ENCODE data around the gene SCP2D1. TPM values are rescaled to one million over a fixed set of nuclear protein-coding genes. Genes with fewer than 3 reads are reported as not detected.

Gene SCP2D1
- total RNA-seq, 4 donors from 2014 or later: not detected

GRCh38 chr20:18835466-18836256 lies 22.1 kb downstream of the SCP2D1 start:
- no peak overlapping the region for H3K27ac ChIP-seq
- no peak overlapping the region for H3K4me3 ChIP-seq
- H3K4me1 ChIP-seq: peaks cover 0 to 11% (median 0%) of the 10 kb centered on the region in 3 donors
- no peaks in the 10 kb centered on the region for H3K27me3 ChIP-seq
- WGBS, 2 donors (ENCODE audit: low coverage in 1 of 2): 85 to 93% methylated on average over 3 of the region's 3 CpGs
- no peaks in the 10 kb centered on the region for H3K36me3 ChIP-seq
- ATAC-seq: no peak
- no peaks in the 10 kb centered on the region for H3K9me3 ChIP-seq
- TF ChIP-seq POLR2AphosphoS5 (IDR thresholded peaks at IDR 0.05) (no peak), CTCF (IDR thresholded peaks at IDR 0.05) (no peak), EP300 (IDR thresholded peaks at IDR 0.05) (no peak), POLR2A (IDR thresholded peaks at IDR 0.05) (no peak)

- ATAC-seq: no peak
- WGBS, 2 donors (ENCODE audit: low coverage in 1 of 2): 49 to 59% methylated on average over 3 of the region's 3 CpGs
- H3K9me3 ChIP-seq: no peaks in the 10 kb centered on the region
- H3K36me3 ChIP-seq: no peaks in the 10 kb centered on the region
- no peaks in the 10 kb centered on the region for H3K4me1 ChIP-seq
- no peaks in the 10 kb centered on the region for H3K27me3 ChIP-seq
- no peak overlapping the region for H3K27ac ChIP-seq
- TF ChIP-seq POLR2A (IDR thresholded peaks at IDR 0.05) (no peak), EP300 (IDR thresholded peaks at IDR 0.05) (no peak), CTCF (IDR thresholded peaks at IDR 0.05) (no peak), POLR2AphosphoS5 (IDR thresholded peaks at IDR 0.05) (no peak)
- H3K4me3 ChIP-seq: no peak overlapping the region
Measured at GRCh38 chr20:18837718-18838117, 24.1 kb downstream of the SCP2D1 start.

GRCh38 chr20:18839507-18840247 lies 26.1 kb downstream of the SCP2D1 start:
- Histone ChIP-seq H3K27ac (no peak overlapping the region), H3K4me3 (no peak overlapping the region), H3K4me1 (no peaks in the 10 kb centered on the region), H3K9me3 (no peaks in the 10 kb centered on the region), H3K27me3 (no peaks in the 10 kb centered on the region), H3K36me3 (no peaks in the 10 kb centered on the region)
- TF ChIP-seq CTCF (IDR thresholded peaks at IDR 0.05) (no peak), EP300 (IDR thresholded peaks at IDR 0.05) (no peak), POLR2AphosphoS5 (IDR thresholded peaks at IDR 0.05) (no peak), POLR2A (IDR thresholded peaks at IDR 0.05) (no peak)
- no peak for ATAC-seq
- WGBS, 2 donors (ENCODE audit: low coverage in 1 of 2): 92 to 96% methylated on average over 2 to 4 of the region's 6 CpGs

- WGBS, 2 donors (ENCODE audit: low coverage in 1 of 2): 85 to 87% methylated on average over 7 to 8 of the region's 8 CpGs
- Histone ChIP-seq H3K36me3 (no peaks in the 10 kb centered on the region), H3K9me3 (no peaks in the 10 kb centered on the region), H3K4me3 (no peak overlapping the region), H3K27me3 (no peaks in the 10 kb centered on the region), H3K27ac (no peak overlapping the region), H3K4me1 (no peaks in the 10 kb centered on the region)
- ATAC-seq: no peak
- TF ChIP-seq CTCF (IDR thresholded peaks at IDR 0.05) (no peak), EP300 (IDR thresholded peaks at IDR 0.05) (no peak), POLR2A (IDR thresholded peaks at IDR 0.05) (no peak), POLR2AphosphoS5 (IDR thresholded peaks at IDR 0.05) (no peak)
Measured at GRCh38 chr20:18840248-18840645, 26.7 kb downstream of the SCP2D1 start.
